ENCODE results near the gene MT1H.

The MT1H gene

GRCh38 chr16:56637814-56638750 is 31.5 kb upstream of the MT1H start, which contains the start of gene MT1A:
Gene MT1A (plus strand): TSS chr16:56638666. CDS start chr16:56638739, 73 bp downstream.
- Histone ChIP-seq H3K27ac (ENCODE audit: low read depth, low read length) (no peak within 1 kb of the TSS), H3K36me3 (ENCODE audit: control insufficient read depth, insufficient read depth, low read length) (no peaks in the 10 kb centered on the region), H3K9me3 (ENCODE audit: control insufficient read depth, insufficient read depth, low read depth, low read length) (no peaks in the 10 kb centered on the region), H3K27me3 (ENCODE audit: control insufficient read depth, insufficient read depth, low read length) (peaks cover 100% of the 10 kb centered on the region), H3K9ac (ENCODE audit: low read length) (no peak within 1 kb of the TSS), H3K4me1 (ENCODE audit: control insufficient read depth, insufficient read depth, low read length) (peaks cover 18% of the 10 kb centered on the region), H3K4me3 (ENCODE audit: low read depth, low read length) (peak within 1 kb of the TSS; percentile 59)

GRCh38 chr16:56639045-56639444 is 30.6 kb upstream of the MT1H start:
- no peak overlapping the region for H3K27ac ChIP-seq (ENCODE audit: low read depth, low read length)
- H3K9ac ChIP-seq (ENCODE audit: low read length): no peak overlapping the region
- H3K27me3 ChIP-seq (ENCODE audit: control insufficient read depth, insufficient read depth, low read length): peaks cover 100% of the 10 kb centered on the region

GRCh38 chr16:56640076-56640475 is 29.5 kb upstream of the MT1H start:
- Histone ChIP-seq H3K27ac (ENCODE audit: low read depth, low read length) (no peak overlapping the region), H3K4me3 (ENCODE audit: low read depth, low read length) (no peak overlapping the region), H3K36me3 (ENCODE audit: control insufficient read depth, insufficient read depth, low read length) (no peaks in the 10 kb centered on the region), H3K27me3 (ENCODE audit: control insufficient read depth, insufficient read depth, low read length) (peaks cover 100% of the 10 kb centered on the region), H3K9me3 (ENCODE audit: control insufficient read depth, insufficient read depth, low read depth, low read length) (no peaks in the 10 kb centered on the region), H3K9ac (ENCODE audit: low read length) (no peak overlapping the region), H3K4me1 (ENCODE audit: control insufficient read depth, insufficient read depth, low read length) (peaks cover 23% of the 10 kb centered on the region)

More at GRCh38 chr16:56639045-56639444, 30.6 kb upstream of the MT1H start:
- Histone ChIP-seq H3K4me3 (ENCODE audit: low read depth, low read length) (no peak overlapping the region), H3K36me3 (ENCODE audit: control insufficient read depth, insufficient read depth, low read length) (no peaks in the 10 kb centered on the region), H3K4me1 (ENCODE audit: control insufficient read depth, insufficient read depth, low read length) (peaks cover 23% of the 10 kb centered on the region), H3K9me3 (ENCODE audit: control insufficient read depth, insufficient read depth, low read depth, low read length) (no peaks in the 10 kb centered on the region)

- Histone ChIP-seq H3K4me3 (ENCODE audit: low read depth, low read length) (no peak overlapping the region), H3K4me1 (ENCODE audit: control insufficient read depth, insufficient read depth, low read length) (peaks cover 16% of the 10 kb centered on the region), H3K9me3 (ENCODE audit: control insufficient read depth, insufficient read depth, low read depth, low read length) (no peaks in the 10 kb centered on the region), H3K9ac (ENCODE audit: low read length) (no peak overlapping the region), H3K27ac (ENCODE audit: low read depth, low read length) (no peak overlapping the region), H3K27me3 (ENCODE audit: control insufficient read depth, insufficient read depth, low read length) (peaks cover 100% of the 10 kb centered on the region), H3K36me3 (ENCODE audit: control insufficient read depth, insufficient read depth, low read length) (no peaks in the 10 kb centered on the region)
Measured at GRCh38 chr16:56641166-56641565, 28.4 kb upstream of the MT1H start.

GRCh38 chr16:56643080-56643778 is 26.4 kb upstream of the MT1H start:
- no peaks in the 10 kb centered on the region for H3K9me3 ChIP-seq (ENCODE audit: control insufficient read depth, insufficient read depth, low read depth, low read length)
- H3K9ac ChIP-seq (ENCODE audit: low read length): no peak overlapping the region
- H3K27me3 ChIP-seq (ENCODE audit: control insufficient read depth, insufficient read depth, low read length): peaks cover 100% of the 10 kb centered on the region
- no peaks in the 10 kb centered on the region for H3K36me3 ChIP-seq (ENCODE audit: control insufficient read depth, insufficient read depth, low read length)
- peak overlapping the region; percentile 48 for H3K4me3 ChIP-seq (ENCODE audit: low read depth, low read length)
- H3K27ac ChIP-seq (ENCODE audit: low read depth, low read length): no peak overlapping the region
- peaks cover 19% of the 10 kb centered on the region for H3K4me1 ChIP-seq (ENCODE audit: control insufficient read depth, insufficient read depth, low read length)

GRCh38 chr16:56643833-56644232 is 25.8 kb upstream of the MT1H start:
- H3K36me3 ChIP-seq (ENCODE audit: control insufficient read depth, insufficient read depth, low read length): no peaks in the 10 kb centered on the region
- no peak overlapping the region for H3K9ac ChIP-seq (ENCODE audit: low read length)
- peak overlapping the region; percentile 48 for H3K4me3 ChIP-seq (ENCODE audit: low read depth, low read length)
- peaks cover 100% of the 10 kb centered on the region for H3K27me3 ChIP-seq (ENCODE audit: control insufficient read depth, insufficient read depth, low read length)
- H3K4me1 ChIP-seq (ENCODE audit: control insufficient read depth, insufficient read depth, low read length): peaks cover 16% of the 10 kb centered on the region
- no peak overlapping the region for H3K27ac ChIP-seq (ENCODE audit: low read depth, low read length)
- no peaks in the 10 kb centered on the region for H3K9me3 ChIP-seq (ENCODE audit: control insufficient read depth, insufficient read depth, low read depth, low read length)

GRCh38 chr16:56645311-56645710 is 24.3 kb upstream of the MT1H start:
- Histone ChIP-seq H3K9ac (ENCODE audit: low read length) (no peak overlapping the region), H3K27ac (ENCODE audit: low read depth, low read length) (no peak overlapping the region), H3K27me3 (ENCODE audit: control insufficient read depth, insufficient read depth, low read length) (peaks cover 100% of the 10 kb centered on the region), H3K4me1 (ENCODE audit: control insufficient read depth, insufficient read depth, low read length) (peaks cover 14% of the 10 kb centered on the region), H3K36me3 (ENCODE audit: control insufficient read depth, insufficient read depth, low read length) (no peaks in the 10 kb centered on the region), H3K4me3 (ENCODE audit: low read depth, low read length) (no peak overlapping the region), H3K9me3 (ENCODE audit: control insufficient read depth, insufficient read depth, low read depth, low read length) (no peaks in the 10 kb centered on the region)

- Histone ChIP-seq H3K27ac (ENCODE audit: low read depth, low read length) (no peak overlapping the region), H3K9ac (ENCODE audit: low read length) (no peak overlapping the region), H3K36me3 (ENCODE audit: control insufficient read depth, insufficient read depth, low read length) (no peaks in the 10 kb centered on the region), H3K9me3 (ENCODE audit: control insufficient read depth, insufficient read depth, low read depth, low read length) (no peaks in the 10 kb centered on the region), H3K4me1 (ENCODE audit: control insufficient read depth, insufficient read depth, low read length) (peaks cover 14% of the 10 kb centered on the region), H3K4me3 (ENCODE audit: low read depth, low read length) (no peak overlapping the region), H3K27me3 (ENCODE audit: control insufficient read depth, insufficient read depth, low read length) (peaks cover 99% of the 10 kb centered on the region)
Measured at GRCh38 chr16:56645838-56646237, 23.8 kb upstream of the MT1H start.

GRCh38 chr16:56647641-56648431 is 21.8 kb upstream of the MT1H start:
- H3K27ac ChIP-seq (ENCODE audit: low read depth, low read length): no peak overlapping the region
- H3K27me3 ChIP-seq (ENCODE audit: control insufficient read depth, insufficient read depth, low read length): peaks cover 99% of the 10 kb centered on the region
- peak overlapping the region; percentile 27; the same call in 1 of the 2 replicates for H3K4me3 ChIP-seq (ENCODE audit: low read depth, low read length)
- no peak overlapping the region for H3K9ac ChIP-seq (ENCODE audit: low read length)
- H3K9me3 ChIP-seq (ENCODE audit: control insufficient read depth, insufficient read depth, low read depth, low read length): no peaks in the 10 kb centered on the region
- H3K4me1 ChIP-seq (ENCODE audit: control insufficient read depth, insufficient read depth, low read length): peaks cover 12% of the 10 kb centered on the region
- no peaks in the 10 kb centered on the region for H3K36me3 ChIP-seq (ENCODE audit: control insufficient read depth, insufficient read depth, low read length)

GRCh38 chr16:56649271-56649670 is 20.3 kb upstream of the MT1H start:
- no peak overlapping the region for H3K4me3 ChIP-seq (ENCODE audit: low read depth, low read length)
- H3K4me1 ChIP-seq (ENCODE audit: control insufficient read depth, insufficient read depth, low read length): peaks cover 4% of the 10 kb centered on the region
- H3K27me3 ChIP-seq (ENCODE audit: control insufficient read depth, insufficient read depth, low read length): peaks cover 89% of the 10 kb centered on the region
- no peak overlapping the region for H3K9ac ChIP-seq (ENCODE audit: low read length)
- H3K27ac ChIP-seq (ENCODE audit: low read depth, low read length): no peak overlapping the region
- no peaks in the 10 kb centered on the region for H3K36me3 ChIP-seq (ENCODE audit: control insufficient read depth, insufficient read depth, low read length)
- H3K9me3 ChIP-seq (ENCODE audit: control insufficient read depth, insufficient read depth, low read depth, low read length): no peaks in the 10 kb centered on the region
